ENCODE measurements around the gene ENG. TPM values are rescaled to one million over a fixed set of nuclear protein-coding genes. Genes with fewer than 3 reads are reported as not detected.
"Not testable (repeated sequence)": the region's sequence is repeated elsewhere in the genome, so short reads cannot be mapped to it uniquely, and the experiment has no call there.

ENG gene
- total RNA-seq, 1 donor from 2014 or later, result 130 TPM

DNA sequence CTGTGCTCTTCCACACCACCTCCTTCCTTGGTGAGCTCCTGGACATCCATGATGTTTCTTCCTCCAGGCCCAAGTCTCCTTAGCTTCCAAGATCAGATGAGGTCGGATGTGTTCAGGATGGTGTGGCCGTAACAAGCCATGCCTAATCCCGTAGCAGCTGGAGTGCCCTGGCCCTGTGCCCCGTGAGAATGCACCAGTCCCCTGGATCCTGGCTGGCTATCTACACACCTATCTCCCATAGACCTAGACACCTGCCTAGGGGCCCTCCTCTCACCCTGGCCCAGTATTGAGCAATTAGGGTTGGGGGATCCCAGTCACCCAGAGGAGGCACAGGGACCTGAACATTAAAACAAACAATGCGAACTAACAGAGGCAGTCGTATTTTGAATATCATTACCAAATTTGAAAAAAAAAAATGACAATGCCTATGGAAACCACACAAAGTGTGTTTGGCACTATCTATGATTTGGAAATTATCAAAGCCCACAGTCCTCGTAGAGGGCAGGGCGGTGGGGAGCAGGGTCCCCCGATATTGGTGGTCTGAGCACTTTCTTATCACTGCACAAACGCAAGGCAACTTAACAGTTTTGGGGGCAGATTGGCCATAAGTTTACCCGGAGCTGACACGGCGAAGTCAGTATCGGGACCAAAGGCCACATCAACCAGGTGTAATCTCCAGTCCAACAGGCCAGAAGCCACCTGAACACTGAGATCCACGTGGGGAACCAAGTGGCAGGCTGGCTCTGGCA lies 13.2 kb downstream of the ENG start:
- TF ChIP-seq POLR2A (IDR thresholded peaks at IDR 0.05), result no peak
- TF ChIP-seq POLR2AphosphoS5 (IDR thresholded peaks at IDR 0.05; ENCODE audit: insufficient read depth in 1 of 2, low read depth in 1 of 2), result no peak
- TF ChIP-seq CTCF (IDR thresholded peaks at IDR 0.05), result no peak
- H3K9me3 ChIP-seq, result no peaks in the 10 kb centered on the region
- no peaks in the 10 kb centered on the region for H3K27me3 ChIP-seq
- H3K4me1 ChIP-seq, result peaks cover 42% of the 10 kb centered on the region
- no peak overlapping the region for H3K4me3 ChIP-seq
- no peak overlapping the region for H3K27ac ChIP-seq
- no peaks in the 10 kb centered on the region for H3K36me3 ChIP-seq
- intact Hi-C loops (cut with DNase I), result no loop called here
- DNase-seq (ENCODE audit: extremely low spot score in 2 of 2), result no peak

DNA sequence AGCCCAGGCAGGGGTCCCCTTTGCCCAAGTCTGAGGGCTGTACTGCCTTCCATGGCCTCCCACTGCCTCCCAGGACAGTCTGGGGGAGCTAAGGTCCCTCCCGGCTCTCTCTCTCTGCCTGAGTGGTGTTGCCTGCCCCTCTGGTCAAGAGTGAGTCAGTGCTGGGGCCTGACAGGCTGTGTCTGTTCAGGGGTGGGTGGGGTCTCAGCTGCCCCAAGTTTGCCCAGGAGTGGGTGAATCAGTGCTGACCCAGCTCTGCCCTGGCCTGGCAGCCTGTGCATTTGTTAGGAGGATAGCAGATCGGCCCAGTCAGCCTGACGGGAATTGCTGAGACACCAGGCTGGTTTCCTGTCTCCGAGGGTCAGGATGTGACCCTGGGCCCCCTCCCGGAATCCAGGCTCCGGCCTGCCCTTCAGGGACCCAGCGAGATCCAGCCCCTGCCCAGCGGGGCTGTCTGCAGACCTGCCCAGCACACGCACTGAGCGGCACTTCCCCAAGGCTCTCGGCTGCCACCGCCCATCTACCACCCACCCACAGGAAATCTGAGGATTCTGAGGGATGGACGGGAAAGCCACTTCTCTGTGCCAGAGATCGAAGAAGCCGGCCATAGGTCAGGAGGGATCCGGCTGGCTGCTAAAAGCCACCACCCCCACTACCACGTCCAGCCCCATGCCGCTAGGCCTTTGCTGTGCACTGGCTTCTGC lies 15.9 kb downstream of the ENG start:
- intact Hi-C loops (cut with DNase I), result no loop called here
- no peaks in the 10 kb centered on the region for H3K27me3 ChIP-seq
- H3K36me3 ChIP-seq, result no peaks in the 10 kb centered on the region
- peak; percentile 38 to 86 for TF ChIP-seq POLR2AphosphoS5 (IDR thresholded peaks at IDR 0.05; ENCODE audit: insufficient read depth in 1 of 2, low read depth in 1 of 2)
- TF ChIP-seq CTCF (IDR thresholded peaks at IDR 0.05), result no peak
- peak overlapping the region in 1 of 2 donors; percentile 17 for H3K4me3 ChIP-seq
- H3K9me3 ChIP-seq, result no peaks in the 10 kb centered on the region
- DNase-seq (ENCODE audit: extremely low spot score in 2 of 2), result peak in 1 of 2 donors; percentile 95
- H3K4me1 ChIP-seq, result peaks cover 57% of the 10 kb centered on the region
- peak overlapping the region; percentile 94 for H3K27ac ChIP-seq

DNA sequence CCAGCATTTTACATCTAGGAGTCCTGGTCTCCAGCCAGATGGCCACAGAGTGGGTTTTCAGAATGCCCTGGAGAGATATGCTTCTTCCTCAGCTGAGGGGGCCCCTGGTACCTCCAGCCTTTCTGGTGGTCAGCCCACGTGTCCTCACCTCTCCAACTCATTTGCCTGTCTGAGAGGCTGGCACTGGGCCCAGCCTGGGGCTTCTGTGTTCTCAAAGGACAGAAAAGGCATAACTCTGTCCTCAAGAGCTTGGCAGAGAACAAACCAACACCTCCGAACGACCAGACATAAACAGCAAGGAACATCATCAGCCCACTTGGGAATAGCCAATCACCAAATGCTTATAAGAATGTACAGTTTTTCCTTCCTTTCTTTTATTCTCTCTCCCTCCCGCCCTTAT lies 17.1 kb downstream of the ENG start:
- TF ChIP-seq CTCF (IDR thresholded peaks at IDR 0.05) (no peak), POLR2AphosphoS5 (IDR thresholded peaks at IDR 0.05; ENCODE audit: insufficient read depth in 1 of 2, low read depth in 1 of 2) (no peak), POLR2A (IDR thresholded peaks at IDR 0.05) (no peak)
- H3K36me3 ChIP-seq, result no peaks in the 10 kb centered on the region

DNA sequence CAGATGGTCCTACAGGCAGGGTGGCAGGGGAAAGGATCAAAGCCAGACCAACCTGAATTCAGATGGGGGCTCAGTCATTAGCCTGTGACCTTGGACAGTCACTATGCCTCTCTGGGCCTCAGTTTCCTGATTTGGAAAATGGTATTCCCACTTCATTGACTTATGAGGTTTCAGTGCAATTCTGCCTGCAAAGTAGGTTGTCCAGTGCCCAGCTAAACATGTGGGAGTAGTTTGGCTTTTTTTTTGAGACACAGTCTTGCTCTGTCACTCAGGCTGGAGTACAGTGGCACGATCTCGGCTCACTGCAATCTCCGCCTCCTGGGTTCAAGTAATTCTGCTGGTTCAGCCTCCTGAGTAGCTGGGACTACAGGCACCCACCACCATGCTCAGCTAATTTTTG lies 17.9 kb downstream of the ENG start:
- intact Hi-C loops (cut with DNase I); H3K9me3 ChIP-seq; DNase-seq (ENCODE audit: extremely low spot score in 2 of 2); H3K27me3 ChIP-seq; H3K36me3 ChIP-seq: not testable (repeated sequence)
- peak overlapping the region; percentile 94 for H3K27ac ChIP-seq
- peaks cover 75% of the 10 kb centered on the region for H3K4me1 ChIP-seq
- H3K4me3 ChIP-seq, result peak overlapping the region; percentile 4 to 6

More for the DNA sequence above, 17.1 kb downstream of the ENG start:
- intact Hi-C loops (cut with DNase I), result loop anchor here (1.0 kb wide), 1 partner anchor 41 kb away; no protein-coding TSS in a partner anchor
- Histone ChIP-seq H3K4me1 (peaks cover 69% of the 10 kb centered on the region), H3K4me3 (no peak overlapping the region), H3K9me3 (no peaks in the 10 kb centered on the region), H3K27me3 (no peaks in the 10 kb centered on the region), H3K27ac (peak overlapping the region; percentile 94)
- DNase-seq (ENCODE audit: extremely low spot score in 2 of 2), result no peak

DNA sequence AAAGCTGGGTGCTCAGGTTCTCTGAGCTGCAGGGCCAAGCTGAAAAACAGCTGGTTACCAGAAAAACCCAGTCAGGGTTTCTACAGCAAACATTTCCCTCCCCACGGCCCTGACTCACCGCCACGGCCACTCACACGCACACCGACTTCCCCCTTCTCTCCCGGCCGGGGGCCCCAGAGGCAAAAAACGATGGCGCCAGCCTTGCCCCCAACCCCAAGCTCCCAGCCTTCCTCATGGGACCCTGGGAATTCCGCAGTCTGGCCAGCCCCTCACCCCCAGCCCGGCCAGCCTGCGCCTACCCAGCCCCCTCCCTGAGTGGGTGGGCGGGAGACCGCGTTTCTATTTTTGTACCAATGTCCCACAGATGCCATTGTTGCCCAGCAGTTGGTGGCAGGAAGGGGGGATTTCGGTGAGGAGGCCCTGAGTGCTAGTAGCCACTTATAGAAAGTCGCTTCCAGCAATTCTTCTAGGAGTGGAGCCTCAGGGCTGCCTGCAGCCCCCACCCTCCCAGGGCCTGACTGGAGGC lies 18.4 kb downstream of the ENG start:
- intact Hi-C loops (cut with DNase I), result no loop called here
- Histone ChIP-seq H3K27ac (peak overlapping the region; percentile 94), H3K27me3 (no peaks in the 10 kb centered on the region), H3K9me3 (no peaks in the 10 kb centered on the region), H3K4me3 (peak overlapping the region; percentile 4 to 6), H3K36me3 (no peaks in the 10 kb centered on the region), H3K4me1 (peaks cover 75% of the 10 kb centered on the region)
- TF ChIP-seq POLR2AphosphoS5 (IDR thresholded peaks at IDR 0.05; ENCODE audit: insufficient read depth in 1 of 2, low read depth in 1 of 2), result peak in 1 of 2 donors; percentile 61
- no peak for TF ChIP-seq CTCF (IDR thresholded peaks at IDR 0.05)
- no peak for DNase-seq (ENCODE audit: extremely low spot score in 2 of 2)
